DND-41 (cell line): Measurements from ENCODE around the gene OGDH.

Source experiments
- CTCF ChIP-seq: IDR thresholded peaks from 2 replicates; pipeline ENCODE4 v1.5.1; 2012; ENCODE audit warnings: borderline replicate concordance, low read length, moderate library complexity, mild to moderate bottlenecking; ENCODE audit not compliant: poor library complexity, severe bottlenecking; ENCODE audit errors: extremely low read depth
- EZH2 ChIP-seq: IDR thresholded peaks from 3 replicates; pipeline ENCODE4 v1.6.1; 2012; ENCODE audit warnings: borderline replicate concordance, low read depth, mild to moderate bottlenecking, moderate library complexity, low read length, inconsistent platforms; ENCODE audit not compliant: severe bottlenecking

DNA sequence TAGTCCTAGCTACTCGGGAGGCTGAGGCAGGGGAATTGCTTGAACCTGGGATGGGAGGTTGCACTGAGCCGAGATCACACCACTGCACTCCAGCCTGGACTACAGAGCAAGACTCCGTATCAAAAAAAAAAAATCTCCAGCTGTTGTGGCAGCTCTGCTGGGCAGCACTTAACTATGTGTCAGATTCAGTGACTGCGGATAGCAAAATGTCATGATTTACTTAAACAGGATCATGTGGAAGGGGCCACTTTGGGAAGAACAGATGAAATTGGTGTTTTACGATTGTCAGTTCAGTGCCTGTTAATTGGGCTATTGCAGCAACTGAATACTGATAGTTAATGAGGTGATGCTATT, 15.3 kb downstream of the OGDH start:
- TF ChIP-seq CTCF (no peak), EZH2 (no peak)
